ENCODE results near the gene PKLR.

- no peak for TF ChIP-seq POLR2AphosphoS5 (IDR thresholded peaks at IDR 0.05; ENCODE audit: low read depth, low read length)
- TF ChIP-seq FOXP2 (optimal IDR thresholded peaks at IDR 0.05; ENCODE audit: borderline replicate concordance, extremely low read depth, extremely low read length, insufficient read depth): no peak
These were observed 56.1 kb downstream of the PKLR start for GRCh38 chr1:155245163-155245524.

All from PFSK-1 (cell line).